A549 treated with AZD9567 at 1 μM for 4 hours (cell line): ENCODE data around the gene LYSMD3. TPM values are rescaled to one million over a fixed set of nuclear protein-coding genes. Genes with fewer than 3 reads are reported as not detected.

ENCODE experiments used
- total RNA-seq: library from RNA; stranded (reverse); fragments of 200-300 nt; extraction: Qiagen RNA extraction; gene quantifications from 5 replicates; pipeline ENCODE4 v1.2.3, GENCODE V29; 2022; ENCODE audit not compliant: insufficient read depth

Gene LYSMD3
- total RNA-seq: 8.3 to 15.0 TPM (median 10.7 TPM) in 5 replicates

GRCh38 chr5:90529194-90529938, at the start of gene LYSMD3:
LYSMD3 (minus strand) TSS chr5:90529584; CDS start chr5:90525289, 4,295 bp downstream.

GRCh38 chr5:90558344-90559192, 29.2 kb upstream of the LYSMD3 start, which contains the start of gene ADGRV1:
ADGRV1 (plus strand) TSS chr5:90558797; CDS start chr5:90558896, 99 bp downstream.

GRCh38 chr5:90474235-90475107, 54.9 kb downstream of the LYSMD3 start, which contains the start of the genes MBLAC2 and POLR3G:
MBLAC2 (minus strand) TSS chr5:90474771; CDS start chr5:90474292, 479 bp downstream.
POLR3G (plus strand) TSS chr5:90474864; CDS start chr5:90485568, 10,704 bp downstream.

Other genes with a start within 250 kb of the LYSMD3 start
- gene CETN3, start 119.8 kb downstream of the LYSMD3 start, total RNA-seq: 18.9 to 38.2 TPM (median 23.4 TPM) in 5 replicates
- gene MBLAC2, start 54.8 kb downstream of the LYSMD3 start, total RNA-seq: 2.3 to 3.5 TPM (median 3.1 TPM) in 5 replicates
- gene POLR3G, start 54.7 kb downstream of the LYSMD3 start, total RNA-seq: 9.2 to 18.0 TPM (median 15.5 TPM) in 5 replicates
- 0.51 to 0.90 TPM (median 0.58 TPM) in 4 of 5 replicates, not detected in the other for gene ADGRV1, start 29.2 kb upstream of the LYSMD3 start, total RNA-seq